ENCODE data around the gene CPS1. TPM values are rescaled to one million over a fixed set of nuclear protein-coding genes. Genes with fewer than 3 reads are reported as not detected.

Gene CPS1
- total and polyA plus RNA-seq, 2 donors (not counting 3 experiments of a cell fraction or from before 2014, with no cell fraction given), result 0.18 to 0.53 TPM

GRCh38 chr2:210623506-210623905 is 67.1 kb downstream of the CPS1 start:
- intact Hi-C loops (cut with micrococcal nuclease), result no loop called here
- POLR2A ChIA-PET, result no interaction called here

More at GRCh38 chr2:210623506-210623905, 67.1 kb downstream of the CPS1 start:
- dilution Hi-C loops (cut with MboI; ENCODE audit: extremely low pct_ligation_motif_present, low sequenced_read_pairs), result no loop called here
- H4K20me1 ChIP-seq (replicated peaks; ENCODE audit: control insufficient read depth, extremely low read depth, insufficient read depth, low read length), result no peaks in the 10 kb centered on the region
- no peaks in the 10 kb centered on the region for H3K27me3 ChIP-seq (ENCODE audit: control insufficient read depth in 2 of 2, insufficient read depth in 2 of 2, low read length in 2 of 2)
- TF ChIP-seq GATA2 (IDR thresholded peaks at IDR 0.05; ENCODE audit: insufficient read depth, insufficient read length, low read depth, low read length) (no peak), CTCF (IDR thresholded peaks at IDR 0.05; ENCODE audit: extremely low read depth in 1 of 2, insufficient read depth in 1 of 2, low read depth in 1 of 2, low read length in 2 of 2) (no peak), POLR2AphosphoS5 (IDR thresholded peaks at IDR 0.05; ENCODE audit: insufficient read depth, low read depth, low read length) (no peak), FOS (IDR thresholded peaks at IDR 0.05; ENCODE audit: borderline replicate concordance, insufficient read depth, low read length) (no peak), JUN (IDR thresholded peaks at IDR 0.05; ENCODE audit: borderline replicate concordance, insufficient read depth, insufficient read length, low read depth) (no peak), MAX (IDR thresholded peaks at IDR 0.05; ENCODE audit: insufficient read depth, insufficient read length) (no peak)
- no peak overlapping the region for H2AFZ ChIP-seq (ENCODE audit: low read depth, low read length)
- H3K4me2 ChIP-seq (ENCODE audit: insufficient read depth, low read length), result no peak overlapping the region
- CTCF ChIA-PET, result interaction anchor here (1.2 kb wide), 1 partner anchor 412 kb away, joined by 4 read pairs; no protein-coding TSS in a partner anchor
- BruUV-seq (replicated peaks), result no TSS peak
- no peaks in the 10 kb centered on the region for H3K4me1 ChIP-seq (ENCODE audit: control insufficient read depth, extremely low read depth, insufficient read depth, low read length)
- no peaks in the 10 kb centered on the region for H3K9me1 ChIP-seq (replicated peaks; ENCODE audit: control insufficient read depth, extremely low read depth, insufficient read depth, low read length)
- FAIRE-seq, result no peak
- H3K27ac ChIP-seq (ENCODE audit: insufficient read depth, low read depth, low read length), result no peak overlapping the region
- no peak overlapping the region for H3K4me3 ChIP-seq (replicated peaks in 1 of 3; ENCODE audit: insufficient read depth in 1 of 3, low read depth in 1 of 3, low read length in 3 of 3)
- DNase-seq (ENCODE audit: low read depth, low spot score), result no peak
- no peaks in the 10 kb centered on the region for H3K9me3 ChIP-seq (replicated peaks; ENCODE audit: control insufficient read depth, insufficient read depth, low read length)
- no peak overlapping the region for H3K9ac ChIP-seq (replicated peaks; ENCODE audit: extremely low read depth, insufficient read depth, low read length)
- H3K79me2 ChIP-seq (ENCODE audit: control insufficient read depth, insufficient read depth, low read length), result no peaks in the 10 kb centered on the region
- no peaks in the 10 kb centered on the region for H3K36me3 ChIP-seq (ENCODE audit: control insufficient read depth in 2 of 2, extremely low read depth in 1 of 2, insufficient read depth in 2 of 2, low read length in 2 of 2)
